Liver (tissue), 9 donors: ENCODE results near the gene EMILIN1. TPM values are rescaled to one million over a fixed set of nuclear protein-coding genes. Genes with fewer than 3 reads are reported as not detected.

Source experiments
- DNase-seq: peaks from one replicate; pipeline ENCODE4 v3.0.0-alpha.2; 2017; ENCODE audit warnings: low spot score
- H3K27ac ChIP-seq, 2 donors: one replicate each; pipeline ENCODE4 v1.7.0; 2013; ENCODE audit warnings: inconsistent platforms in 2 of 2, low read length in 2 of 2, control low read depth in 1 of 2, low read depth in 1 of 2, mild to moderate bottlenecking in 1 of 2
- H3K27me3 ChIP-seq, 4 donors: one replicate each; pipeline versions ENCODE4 v1.6.1 to v1.7.0; 2013; ENCODE audit warnings: low read length in 3 of 4, inconsistent platforms in 1 of 4, mild to moderate bottlenecking in 1 of 4, moderate library complexity in 1 of 4; ENCODE audit not compliant: control insufficient read depth in 4 of 4, insufficient read depth in 4 of 4
- H3K36me3 ChIP-seq, 4 donors: one replicate each; pipeline versions ENCODE4 v1.6.1 to v1.7.0; 2013; ENCODE audit warnings: low read length in 3 of 4, mild to moderate bottlenecking in 3 of 4, low read depth in 1 of 4, moderate library complexity in 1 of 4; ENCODE audit not compliant: control insufficient read depth in 4 of 4, insufficient read depth in 3 of 4
- H3K4me1 ChIP-seq, 4 donors: one replicate each; pipeline versions ENCODE4 v1.6.1 to v1.7.0; 2013; ENCODE audit warnings: low read length in 3 of 4, mild to moderate bottlenecking in 3 of 4, moderate library complexity in 1 of 4; ENCODE audit not compliant: control insufficient read depth in 4 of 4, insufficient read depth in 4 of 4
- H3K4me3 ChIP-seq, 3 donors: one replicate each; pipeline versions ENCODE4 v1.6.1 to v1.7.0; 2013; ENCODE audit warnings: low read length in 3 of 3, control low read depth in 1 of 3, low read depth in 1 of 3, mild to moderate bottlenecking in 1 of 3
- H3K9ac ChIP-seq, 2 donors: one replicate each; pipeline ENCODE4 v1.7.0; 2013; ENCODE audit warnings: low read length in 2 of 2, mild to moderate bottlenecking in 2 of 2, moderate library complexity in 2 of 2, control low read depth in 1 of 2, low read depth in 1 of 2
- H3K9me3 ChIP-seq, 4 donors: one replicate each; pipeline versions ENCODE4 v1.6.1 to v1.7.0; 2013; ENCODE audit warnings: low read length in 3 of 4; ENCODE audit not compliant: control insufficient read depth in 4 of 4
- ATF3 ChIP-seq: IDR thresholded peaks from 2 replicates; pipeline ENCODE4 v1.6.1; 2016; ENCODE audit warnings: antibody characterized with exemption
- EGR1 ChIP-seq, 2 donors: IDR thresholded peaks; 2 replicates each; pipeline ENCODE4 v1.6.1; 2016 to 2018; ENCODE audit warnings: antibody characterized with exemption in 2 of 2, low read depth in 2 of 2
- FOXA1 ChIP-seq: IDR thresholded peaks from 2 replicates; pipeline ENCODE4 v1.6.1; 2016; ENCODE audit warnings: antibody characterized with exemption
- HNF4A ChIP-seq, 2 donors: conservative IDR thresholded peaks; 2 replicates each; pipeline ENCODE4 v1.6.1; 2016; ENCODE audit warnings: antibody characterized with exemption in 2 of 2, mild to moderate bottlenecking in 2 of 2
- JUND ChIP-seq, 2 donors: IDR thresholded peaks; 2 replicates each; pipeline ENCODE4 v1.6.1; 2016; ENCODE audit warnings: antibody characterized with exemption in 2 of 2
- REST ChIP-seq: IDR thresholded peaks from 2 replicates; pipeline ENCODE4 v1.6.1; 2016; ENCODE audit warnings: antibody characterized with exemption, mild to moderate bottlenecking
- RXRA ChIP-seq, 2 donors: IDR thresholded peaks; 2 replicates each; pipeline ENCODE4 v1.6.1; 2017 to 2018; ENCODE audit warnings: antibody characterized with exemption in 2 of 2, mild to moderate bottlenecking in 1 of 2
- SP1 ChIP-seq: IDR thresholded peaks from 2 replicates; pipeline ENCODE4 v1.6.1; 2018; ENCODE audit warnings: antibody characterized with exemption, mild to moderate bottlenecking
- TAF1 ChIP-seq: conservative IDR thresholded peaks from 2 replicates; pipeline ENCODE4 v1.6.1; 2016; ENCODE audit warnings: antibody characterized with exemption, mild to moderate bottlenecking
- YY1 ChIP-seq: IDR thresholded peaks from 2 replicates; pipeline ENCODE4 v1.6.1; 2016; ENCODE audit warnings: antibody characterized with exemption, mild to moderate bottlenecking
- WGBS: extraction: QIAGEN DNeasy Blood & Tissue Kit; methylation state at CpG from one replicate; pipeline ENCODE4 v1.1.7; 2013; 5-methylcytosine and 5-hydroxymethylcytosine counted together
- polyA plus RNA-seq, 2 donors: library from polyadenylated mRNA; stranded (reverse) in 1 of 2; unstranded in 1 of 2; fragments of 200-250 nt in 1 of 2; fragments of >200 nt in 1 of 2; fragmentation: Nextera tagmentation in 1 of 2; extraction: Ambion mirVana in 1 of 2; gene quantifications; one replicate each; pipeline versions ENCODE4 v1.2.1 to v1.2.3, GENCODE V29; 2013 to 2015
- total RNA-seq, 2 donors: library from RNA; depleted of rRNA; stranded (reverse); fragments of >200 nt; gene quantifications; one replicate each; pipeline ENCODE4 v1.2.3, GENCODE V29; 2014
- donor health status: healthy.
- donor health status: healthy.
- donor health status: healthy.
- donor health status: healthy.
- donor health status: healthy.

Gene EMILIN1
- total and polyA plus RNA-seq, 4 donors = 3.4 to 26.1 (median 24.0) TPM

- no peaks in the 10 kb centered on the region for H3K9me3 ChIP-seq
- H3K36me3 ChIP-seq = peaks cover 0 to 1% (median 0%) of the 10 kb centered on the region in 4 donors
- H3K4me3 ChIP-seq = peak overlapping the region; percentile 63 to 70 (median 63)
- no peaks in the 10 kb centered on the region for H3K27me3 ChIP-seq
- WGBS = 40% methylated on average over 14 of the region's 14 CpGs
- DNase-seq = no peak
- peak overlapping the region; percentile 22 to 52 for H3K9ac ChIP-seq
- H3K4me1 ChIP-seq = peaks cover 11 to 71% (median 53%) of the 10 kb centered on the region in 4 donors
- TF ChIP-seq YY1 = no peak
- TF ChIP-seq TAF1 = no peak
- TF ChIP-seq RXRA (IDR thresholded peaks at IDR 0.05) = peak; percentile 53 to 60
- TF ChIP-seq HNF4A (conservative IDR thresholded peaks at IDR 0.05) = peak; percentile 55 to 57
- peak; percentile 13 for TF ChIP-seq REST
- peak overlapping the region; percentile 56 to 60 for H3K27ac ChIP-seq
These were observed 10.9 kb downstream of the EMILIN1 start for GRCh38 chr2:27089111-27089954.

GRCh38 chr2:27091746-27092695, 13.6 kb downstream of the EMILIN1 start:
- peak overlapping the region; percentile 82 to 87 for H3K27ac ChIP-seq
- H3K27me3 ChIP-seq = no peaks in the 10 kb centered on the region
- peaks cover 3 to 5% (median 4%) of the 10 kb centered on the region in 4 donors for H3K36me3 ChIP-seq
- 58% methylated on average over 25 of the region's 25 CpGs for WGBS
- no peaks in the 10 kb centered on the region for H3K9me3 ChIP-seq
- DNase-seq = no peak
- no peak overlapping the region for H3K9ac ChIP-seq
- H3K4me1 ChIP-seq = peaks cover 26 to 81% (median 69%) of the 10 kb centered on the region in 4 donors
- no peak for TF ChIP-seq JUND (IDR thresholded peaks at IDR 0.05)
- TF ChIP-seq SP1 = no peak
- no peak for TF ChIP-seq EGR1 (IDR thresholded peaks at IDR 0.05; ENCODE audit: low read depth in 2 of 2)
- TF ChIP-seq ATF3 = no peak
- no peak for TF ChIP-seq FOXA1
- TF ChIP-seq REST = no peak
- H3K4me3 ChIP-seq = no peak overlapping the region
